A549 treated with Mapracorat at 1 μM for 4 hours (cell line): Measurements from ENCODE around the gene CYP4F3. TPM values are rescaled to one million over a fixed set of nuclear protein-coding genes. Genes with fewer than 3 reads are reported as not detected.

Experiments
- total RNA-seq: library from RNA; stranded (reverse); fragments of 200-300 nt; extraction: Qiagen RNA extraction; gene quantifications from 5 replicates; pipeline ENCODE4 v1.2.3, GENCODE V29; 2022

Gene CYP4F3
- 2.3 to 4.0 TPM (median 3.3 TPM) in 5 replicates for total RNA-seq

GRCh38 chr19:15640294-15640903 lies at the start of gene CYP4F3:
Gene CYP4F3, plus strand, starts transcription at chr19:15640897. Its CDS starts 519 bp downstream, at chr19:15641416.

GRCh38 chr19:15614507-15615379 lies 26.0 kb upstream of the CYP4F3 start, which contains the start of gene CYP4F8:
Gene CYP4F8, plus strand, starts transcription at chr19:15615218. Its CDS starts 399 bp downstream, at chr19:15615617.

GRCh38 chr19:15672580-15673175 lies 32.0 kb downstream of the CYP4F3 start, which contains the start of gene CYP4F12:
Gene CYP4F12, plus strand, starts transcription at chr19:15673087. Its CDS starts 443 bp downstream, at chr19:15673530.

Other genes starting within 250 kb of the CYP4F3 start
- gene AKAP8L, start 221.9 kb upstream of the CYP4F3 start, total RNA-seq, result 34.9 to 41.3 TPM (median 36.7 TPM) in 5 replicates
- 14.3 to 23.6 TPM (median 23.2 TPM) in 5 replicates for gene WIZ, start 190.9 kb upstream of the CYP4F3 start, total RNA-seq
- gene RASAL3, start 176.4 kb upstream of the CYP4F3 start, total RNA-seq, result not detected in 5 replicates
- 0.06 TPM in 1 of 5 replicates, not detected in the others for gene PGLYRP2, start 161.4 kb upstream of the CYP4F3 start, total RNA-seq
- 0.08 to 0.31 TPM (median 0.18 TPM) in 5 replicates for gene CYP4F22, start 132.4 kb upstream of the CYP4F3 start, total RNA-seq
- gene CYP4F8, start 25.7 kb upstream of the CYP4F3 start, total RNA-seq, result not detected in 5 replicates
- 1.7 to 2.1 TPM (median 2.0 TPM) in 5 replicates for gene CYP4F12, start 32.2 kb downstream of the CYP4F3 start, total RNA-seq
- not detected in 5 replicates for gene OR10H2, start 87.1 kb downstream of the CYP4F3 start, total RNA-seq
- gene OR10H3, start 97.1 kb downstream of the CYP4F3 start, total RNA-seq, result not detected in 5 replicates
- gene OR10H5, start 146.8 kb downstream of the CYP4F3 start, total RNA-seq, result not detected in 5 replicates
- not detected in 5 replicates for gene OR10H1, start 174.8 kb downstream of the CYP4F3 start, total RNA-seq